Duodenal mucosa (tissue), 2 donors: ENCODE data around the gene NID1.
"Not testable (repeated sequence)": the region's sequence is repeated elsewhere in the genome, so short reads cannot be mapped to it uniquely, and the experiment has no call there.

Experiments
- H3K27ac ChIP-seq: one replicate; pipeline ENCODE4 v1.7.0; 2013; ENCODE audit warnings: low read depth, low read length
- H3K27me3 ChIP-seq, 2 donors: one replicate each; pipeline ENCODE4 v1.7.0; 2013; ENCODE audit warnings: low read length in 2 of 2, control low read depth in 1 of 2; ENCODE audit not compliant: insufficient read depth in 2 of 2, control insufficient read depth in 1 of 2
- H3K36me3 ChIP-seq, 2 donors: one replicate each; pipeline ENCODE4 v1.7.0; 2013; ENCODE audit warnings: low read length in 2 of 2, control low read depth in 1 of 2; ENCODE audit not compliant: insufficient read depth in 2 of 2, control insufficient read depth in 1 of 2
- H3K4me1 ChIP-seq, 2 donors: one replicate each; pipeline ENCODE4 v1.7.0; 2013; ENCODE audit warnings: low read length in 2 of 2, control low read depth in 1 of 2; ENCODE audit not compliant: insufficient read depth in 2 of 2, control insufficient read depth in 1 of 2
- H3K4me3 ChIP-seq, 2 donors: one replicate each; pipeline ENCODE4 v1.7.0; 2013; ENCODE audit warnings: low read length in 2 of 2, low read depth in 1 of 2
- H3K9ac ChIP-seq, 2 donors: one replicate each; pipeline ENCODE4 v1.7.0; 2013; ENCODE audit warnings: low read length in 2 of 2, low read depth in 1 of 2
- H3K9me3 ChIP-seq, 2 donors: one replicate each; pipeline ENCODE4 v1.7.0; 2013; ENCODE audit warnings: low read length in 2 of 2, control low read depth in 1 of 2; ENCODE audit not compliant: control insufficient read depth in 1 of 2

NID1 gene

GRCh38 chr1:236015539-236015938 lies 49.4 kb downstream of the NID1 start:
- Histone ChIP-seq H3K9ac (no peak overlapping the region), H3K27ac (peak overlapping the region; percentile 22), H3K4me3 (no peak overlapping the region), H3K4me1 (no peaks in the 10 kb centered on the region), H3K27me3 (no peaks in the 10 kb centered on the region), H3K36me3 (no peaks in the 10 kb centered on the region), H3K9me3 (no peaks in the 10 kb centered on the region)

- Histone ChIP-seq H3K4me1 (no peaks in the 10 kb centered on the region), H3K27ac (no peak overlapping the region), H3K9me3 (no peaks in the 10 kb centered on the region), H3K4me3 (no peak overlapping the region), H3K36me3 (no peaks in the 10 kb centered on the region), H3K27me3 (no peaks in the 10 kb centered on the region), H3K9ac (no peak overlapping the region)
Measured at GRCh38 chr1:236013330-236013729, 51.6 kb downstream of the NID1 start.

DNA sequence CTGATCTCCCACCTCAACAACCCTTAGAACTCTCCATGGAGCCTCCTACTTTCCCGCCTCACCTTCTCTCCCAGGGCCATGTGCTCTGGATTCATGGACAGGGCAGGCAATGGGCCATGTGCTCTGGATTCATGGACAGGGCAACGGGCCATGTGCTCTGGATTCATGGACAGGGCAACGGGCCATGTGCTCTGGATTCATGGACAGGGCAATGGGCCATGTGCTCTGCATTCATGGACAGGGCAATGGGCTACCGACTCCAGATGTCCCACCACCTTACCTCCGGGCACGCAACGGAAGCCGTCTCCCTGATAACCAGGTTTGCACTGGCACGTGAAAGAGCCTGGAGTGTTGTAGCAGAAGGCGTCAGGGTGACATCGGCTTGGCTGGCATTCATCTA lies 53.2 kb downstream of the NID1 start:
- Histone ChIP-seq H3K9me3 (no peaks in the 10 kb centered on the region), H3K27ac (no peak overlapping the region), H3K4me1 (no peaks in the 10 kb centered on the region), H3K36me3 (no peaks in the 10 kb centered on the region), H3K9ac (no peak overlapping the region), H3K27me3 (no peaks in the 10 kb centered on the region), H3K4me3 (no peak overlapping the region)

- H3K27ac ChIP-seq: no peak overlapping the region
- H3K4me1 ChIP-seq: no peaks in the 10 kb centered on the region
- H3K4me3 ChIP-seq: no peak overlapping the region
- no peak overlapping the region for H3K9ac ChIP-seq
- H3K36me3 ChIP-seq: no peaks in the 10 kb centered on the region
- H3K27me3 ChIP-seq: no peaks in the 10 kb centered on the region
- no peaks in the 10 kb centered on the region for H3K9me3 ChIP-seq
Measured at GRCh38 chr1:236010443-236010842, 54.4 kb downstream of the NID1 start.

DNA sequence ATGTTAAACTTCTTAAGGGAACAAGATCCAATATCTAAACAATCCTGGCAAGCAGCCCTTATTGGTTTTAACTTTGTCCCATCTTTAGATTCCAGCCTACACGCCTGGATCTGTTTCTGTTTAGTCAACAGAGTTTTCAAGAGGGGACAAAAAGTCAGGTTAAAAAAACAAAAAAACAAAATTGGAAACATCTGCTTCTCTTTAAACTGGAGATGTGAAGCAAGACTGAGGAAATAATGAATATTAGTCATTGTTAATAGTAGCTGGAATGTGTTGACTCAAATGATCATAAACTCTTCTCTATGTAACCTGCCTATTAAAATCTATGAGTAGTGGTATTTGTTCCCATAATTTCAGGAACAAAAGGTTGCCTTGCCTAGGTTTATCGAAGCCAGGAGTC lies 55.0 kb downstream of the NID1 start:
- Histone ChIP-seq H3K4me3 (no peak overlapping the region), H3K27me3 (no peaks in the 10 kb centered on the region), H3K36me3 (no peaks in the 10 kb centered on the region), H3K4me1 (no peaks in the 10 kb centered on the region), H3K9ac (no peak overlapping the region), H3K9me3 (no peaks in the 10 kb centered on the region), H3K27ac (no peak overlapping the region)

DNA sequence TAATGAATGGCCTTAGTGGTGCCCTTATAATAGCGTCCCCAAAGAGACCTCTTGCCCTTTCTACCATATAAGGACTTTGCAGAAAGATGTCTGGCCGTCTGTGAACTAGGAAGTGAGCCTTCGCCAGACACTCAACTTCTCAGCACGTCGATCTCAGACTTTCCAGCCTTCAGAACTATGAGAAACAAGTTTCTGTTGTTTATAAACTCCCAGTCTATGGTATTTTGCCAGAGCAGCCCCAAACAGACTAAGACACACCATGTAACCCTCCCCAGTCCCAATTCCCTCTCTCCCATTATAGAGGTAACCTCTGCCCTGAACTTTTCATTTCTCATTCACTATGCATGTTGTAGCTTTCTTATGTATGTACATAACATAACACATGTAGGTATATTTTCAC lies 55.7 kb downstream of the NID1 start:
- no peaks in the 10 kb centered on the region for H3K36me3 ChIP-seq
- no peak overlapping the region for H3K4me3 ChIP-seq
- H3K27me3 ChIP-seq: no peaks in the 10 kb centered on the region
- H3K4me1 ChIP-seq: no peaks in the 10 kb centered on the region
- no peak overlapping the region for H3K9ac ChIP-seq
- no peaks in the 10 kb centered on the region for H3K9me3 ChIP-seq
- H3K27ac ChIP-seq: no peak overlapping the region

DNA sequence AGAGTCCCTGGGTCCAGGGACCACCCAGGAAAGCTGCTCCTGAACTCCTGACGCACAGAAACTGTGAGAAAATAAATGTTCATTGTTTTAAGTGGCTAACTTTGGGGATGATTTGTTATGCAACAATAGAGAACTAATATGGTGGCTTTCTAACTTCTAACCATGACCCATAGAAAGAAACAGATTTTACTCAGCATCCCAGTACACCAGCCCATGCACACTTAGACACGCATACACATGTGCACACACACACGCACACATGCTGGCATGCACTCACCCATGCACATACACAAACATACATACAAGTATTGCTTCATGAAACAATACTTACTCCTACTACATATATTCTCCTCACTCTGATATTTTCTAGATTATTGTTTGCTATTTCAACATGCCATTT lies 57.1 kb downstream of the NID1 start:
- H3K36me3 ChIP-seq: no peaks in the 10 kb centered on the region
- no peak overlapping the region for H3K9ac ChIP-seq
- H3K27ac ChIP-seq: no peak overlapping the region
- H3K9me3 ChIP-seq: no peaks in the 10 kb centered on the region
- no peaks in the 10 kb centered on the region for H3K4me1 ChIP-seq
- no peaks in the 10 kb centered on the region for H3K27me3 ChIP-seq
- H3K4me3 ChIP-seq: no peak overlapping the region

- not testable (repeated sequence) for H3K9ac ChIP-seq, H3K4me1 ChIP-seq, H3K27me3 ChIP-seq, H3K27ac ChIP-seq, H3K4me3 ChIP-seq, H3K9me3 ChIP-seq, H3K36me3 ChIP-seq
Measured at GRCh38 chr1:236003058-236003457, 61.8 kb downstream of the NID1 start.

GRCh38 chr1:236002572-236002971 lies 62.3 kb downstream of the NID1 start:
- no peaks in the 10 kb centered on the region for H3K9me3 ChIP-seq
- no peak overlapping the region for H3K4me3 ChIP-seq
- H3K4me1 ChIP-seq: peaks cover 0 to 5% of the 10 kb centered on the region in 2 donors
- no peak overlapping the region for H3K27ac ChIP-seq
- H3K27me3 ChIP-seq: no peaks in the 10 kb centered on the region
- H3K36me3 ChIP-seq: no peaks in the 10 kb centered on the region
- H3K9ac ChIP-seq: no peak overlapping the region

DNA sequence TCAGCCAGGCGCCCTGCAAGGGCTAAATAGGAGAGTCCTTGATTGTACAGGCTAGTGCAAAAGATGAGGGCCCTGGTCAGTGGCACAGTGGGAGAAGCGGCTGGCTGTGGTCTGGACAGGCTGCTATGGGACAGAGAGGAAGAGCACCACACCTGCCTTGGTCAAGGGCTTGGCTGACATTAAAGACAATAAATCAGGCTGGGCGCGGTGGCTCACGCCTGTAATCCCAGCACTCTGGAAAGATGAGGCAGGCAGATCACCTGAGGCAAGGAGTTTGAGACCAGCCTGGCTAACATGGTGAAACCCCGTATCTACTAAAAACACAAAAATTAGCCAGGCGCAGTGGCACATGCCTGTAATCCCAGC lies 62.9 kb downstream of the NID1 start:
- H3K4me1 ChIP-seq: peaks cover 0 to 5% of the 10 kb centered on the region in 2 donors
- no peak overlapping the region for H3K4me3 ChIP-seq
- H3K27ac ChIP-seq: no peak overlapping the region
- H3K9me3 ChIP-seq: no peaks in the 10 kb centered on the region
- no peak overlapping the region for H3K9ac ChIP-seq
- H3K36me3 ChIP-seq: no peaks in the 10 kb centered on the region
- no peaks in the 10 kb centered on the region for H3K27me3 ChIP-seq

DNA sequence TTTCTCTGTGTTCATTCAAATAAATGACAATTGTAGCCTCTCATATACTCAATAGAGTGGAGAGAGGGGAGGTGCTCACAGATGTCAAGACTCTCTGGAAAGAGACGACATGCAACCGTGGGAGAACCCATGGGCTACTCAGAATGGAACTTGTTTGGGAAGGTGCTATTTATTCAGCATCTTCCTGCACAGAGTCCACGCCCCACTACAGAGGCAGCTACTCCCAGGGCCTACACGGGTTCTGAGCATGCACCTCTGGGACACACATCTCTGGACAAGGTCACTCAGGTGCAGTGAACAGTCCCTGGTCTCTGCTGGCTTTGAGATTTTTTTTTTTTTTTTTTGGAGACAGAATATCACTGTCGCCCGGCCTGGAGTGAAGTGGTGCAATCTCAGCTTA lies 64.1 kb downstream of the NID1 start:
- no peak overlapping the region for H3K27ac ChIP-seq
- no peaks in the 10 kb centered on the region for H3K9me3 ChIP-seq
- H3K4me3 ChIP-seq: no peak overlapping the region
- no peaks in the 10 kb centered on the region for H3K27me3 ChIP-seq
- H3K36me3 ChIP-seq: no peaks in the 10 kb centered on the region
- H3K4me1 ChIP-seq: peaks cover 0 to 5% of the 10 kb centered on the region in 2 donors
- no peak overlapping the region for H3K9ac ChIP-seq
